H9 (cell line): ENCODE data around the gene XRCC2. TPM values are rescaled to one million over a fixed set of nuclear protein-coding genes. Genes with fewer than 3 reads are reported as not detected.

Experiments
- DNase-seq: peaks from one replicate; pipeline ENCODE4 v3.0.0-alpha.2; 2017
- H2AFZ ChIP-seq: one replicate; pipeline ENCODE4 v1.6.1; 2013; ENCODE audit warnings: mild to moderate bottlenecking, low read length, control low read depth, moderate library complexity
- H2AK5ac ChIP-seq: 2 replicates; pipeline ENCODE4 v1.6.1; 2013; ENCODE audit warnings: low read length, control low read depth, mixed read lengths; ENCODE audit not compliant: insufficient read length
- H2BK120ac ChIP-seq: one replicate; pipeline ENCODE4 v1.6.1; 2013; ENCODE audit warnings: low read depth, mild to moderate bottlenecking, low read length, control low read depth, inconsistent platforms; ENCODE audit not compliant: poor library complexity, severe bottlenecking
- H2BK12ac ChIP-seq: 2 replicates; pipeline ENCODE4 v1.6.1; 2013; ENCODE audit warnings: low read length, control low read depth, mixed read lengths, low read depth; ENCODE audit not compliant: insufficient read length
- H2BK15ac ChIP-seq: 2 replicates; pipeline ENCODE4 v1.6.1; 2013; ENCODE audit warnings: low read depth, low read length, control low read depth
- H2BK20ac ChIP-seq: one replicate; pipeline ENCODE4 v1.6.1; 2013; ENCODE audit warnings: low read depth, mild to moderate bottlenecking, low read length, control low read depth, inconsistent platforms; ENCODE audit not compliant: poor library complexity, severe bottlenecking
- H2BK5ac ChIP-seq: 2 replicates; pipeline ENCODE4 v1.6.1; 2013; ENCODE audit warnings: low read length, control low read depth, mixed read lengths; ENCODE audit not compliant: insufficient read length
- H3K14ac ChIP-seq: 2 replicates; pipeline ENCODE4 v1.6.1; 2013; ENCODE audit warnings: low read length, control low read depth; ENCODE audit not compliant: insufficient read depth
- H3K18ac ChIP-seq: 2 replicates; pipeline ENCODE4 v1.6.1; 2013; ENCODE audit warnings: low read depth, mild to moderate bottlenecking, mixed read lengths, low read length, control low read depth; ENCODE audit not compliant: insufficient read length
- H3K23ac ChIP-seq: 2 replicates; pipeline ENCODE4 v1.6.1; 2013; ENCODE audit warnings: low read length, control low read depth, mixed read lengths, low read depth; ENCODE audit not compliant: insufficient read length
- H3K23me2 ChIP-seq: 2 replicates; pipeline ENCODE4 v1.6.1; 2013; ENCODE audit warnings: low read depth, mild to moderate bottlenecking, mixed read lengths, low read length, control low read depth; ENCODE audit not compliant: insufficient read length, poor library complexity, severe bottlenecking
- H3K27ac ChIP-seq: 2 replicates; pipeline ENCODE4 v1.5.1; 2013; ENCODE audit warnings: low read length, control low read depth, mixed read lengths, low read depth; ENCODE audit not compliant: insufficient read length
- H3K27me3 ChIP-seq: 2 replicates; pipeline ENCODE4 v1.6.1; 2013; ENCODE audit warnings: low read length, control low read depth, inconsistent platforms; ENCODE audit not compliant: insufficient read depth
- H3K4ac ChIP-seq: 2 replicates; pipeline ENCODE4 v1.6.1; 2013; ENCODE audit warnings: low read depth, mild to moderate bottlenecking, control low read depth, inconsistent platforms, low read length, moderate library complexity
- H3K4me1 ChIP-seq: 2 replicates; pipeline ENCODE4 v1.6.1; 2013; ENCODE audit warnings: low read length, control low read depth, inconsistent platforms; ENCODE audit not compliant: insufficient read depth
- H3K4me2 ChIP-seq: 2 replicates; pipeline ENCODE4 v1.6.1; 2013; ENCODE audit warnings: low read length, control low read depth, mixed read lengths; ENCODE audit not compliant: insufficient read length, insufficient read depth
- H3K56ac ChIP-seq: 2 replicates; pipeline ENCODE4 v1.6.1; 2013; ENCODE audit warnings: low read depth, mild to moderate bottlenecking, mixed read lengths, low read length, control low read depth; ENCODE audit not compliant: insufficient read length
- H3K79me1 ChIP-seq: 2 replicates; pipeline ENCODE4 v1.6.1; 2013; ENCODE audit warnings: low read depth, mild to moderate bottlenecking, moderate library complexity, low read length, control low read depth, inconsistent platforms; ENCODE audit not compliant: insufficient read depth, poor library complexity, severe bottlenecking
- H3K79me2 ChIP-seq: 2 replicates; pipeline ENCODE4 v1.6.1; 2013; ENCODE audit warnings: low read length, control low read depth, inconsistent platforms; ENCODE audit not compliant: insufficient read depth
- H3K9ac ChIP-seq: 2 replicates; pipeline ENCODE4 v1.6.1; 2013; ENCODE audit warnings: low read length, control low read depth, mixed read lengths; ENCODE audit not compliant: insufficient read length; ENCODE audit errors: extremely low read depth
- H3K9me3 ChIP-seq: one replicate; pipeline ENCODE4 v1.6.1; 2013; ENCODE audit warnings: low read depth, low read length, inconsistent platforms; ENCODE audit not compliant: control insufficient read depth
- H3T11ph ChIP-seq: one replicate; pipeline ENCODE4 v1.6.1; 2013; ENCODE audit warnings: mild to moderate bottlenecking, low read length, control low read depth, inconsistent platforms
- H4K20me1 ChIP-seq: one replicate; pipeline ENCODE4 v1.6.1; 2013; ENCODE audit not compliant: control insufficient read depth, insufficient read length, insufficient read depth
- H4K5ac ChIP-seq: 2 replicates; pipeline ENCODE4 v1.6.1; 2013; ENCODE audit warnings: low read depth, mild to moderate bottlenecking, mixed read lengths, low read length, control low read depth; ENCODE audit not compliant: insufficient read length
- H4K8ac ChIP-seq: replicated peaks from 2 replicates; pipeline ENCODE4 v1.6.1; 2013; ENCODE audit warnings: low read length, control low read depth, mixed read lengths, low read depth; ENCODE audit not compliant: insufficient read length
- H4K91ac ChIP-seq: 2 replicates; pipeline ENCODE4 v1.6.1; 2013; ENCODE audit warnings: low read depth, mild to moderate bottlenecking, moderate library complexity, mixed read lengths, low read length, control low read depth; ENCODE audit not compliant: insufficient read length
- H3K27ac Mint-ChIP-seq, 3 experiments: 2 replicates in 2 of 3; 3 replicates in 1 of 3; pipeline ENCODE4 v1.8.0; 2020 to 2021; ENCODE audit warnings: mixed read lengths in 3 of 3, mild to moderate bottlenecking in 1 of 3, moderate library complexity in 1 of 3
- H3K27me3 Mint-ChIP-seq: 2 replicates; pipeline ENCODE4 v1.8.0; 2021; ENCODE audit warnings: low read depth, mild to moderate bottlenecking, moderate library complexity, mixed read lengths
- H3K36me3 Mint-ChIP-seq, 3 experiments: 2 replicates in 2 of 3; 3 replicates in 1 of 3; pipeline ENCODE4 v1.8.0; 2020 to 2021; ENCODE audit warnings: low read depth in 3 of 3, mixed read lengths in 3 of 3; ENCODE audit not compliant: insufficient read depth in 1 of 3
- H3K4me1 Mint-ChIP-seq, 2 experiments: 2 replicates each; pipeline ENCODE4 v1.8.0; 2020; ENCODE audit warnings: mixed read lengths in 2 of 2
- H3K4me3 Mint-ChIP-seq, 2 experiments: 2 replicates in 1 of 2; 3 replicates in 1 of 2; pipeline ENCODE4 v1.8.0; 2020 to 2021; ENCODE audit warnings: mild to moderate bottlenecking in 2 of 2, mixed read lengths in 2 of 2, moderate library complexity in 1 of 2
- H3K9me3 Mint-ChIP-seq, 2 experiments: 2 replicates in 1 of 2; 3 replicates in 1 of 2; pipeline ENCODE4 v1.8.0; 2020; ENCODE audit warnings: mild to moderate bottlenecking in 2 of 2, mixed read lengths in 2 of 2, moderate library complexity in 1 of 2
- CTCF ChIP-seq: fragments of 200-600 bp; sonication (generic); conservative IDR thresholded peaks from 3 replicates; pipeline ENCODE4 v1.8.0; 2021; ENCODE audit warnings: antibody characterized with exemption, mild to moderate bottlenecking
- WGBS: extraction: QIAGEN DNeasy Blood & Tissue Kit; methylation state at CpG from one replicate; pipeline ENCODE4 v1.1.7; 2013; ENCODE audit warnings: missing lambda C conversion rate, low lambda C conversion rate, mixed read lengths; ENCODE audit not compliant: insufficient read length; ENCODE audit errors: extremely low coverage; 5-methylcytosine and 5-hydroxymethylcytosine counted together
- total RNA-seq: library from RNA; stranded (reverse); gene quantifications from 2 replicates; pipeline ENCODE4 v1.2.1, GENCODE V29; 2021

XRCC2 gene
- total RNA-seq, 1 experiment from 2014 or later = 22.8 TPM

DNA sequence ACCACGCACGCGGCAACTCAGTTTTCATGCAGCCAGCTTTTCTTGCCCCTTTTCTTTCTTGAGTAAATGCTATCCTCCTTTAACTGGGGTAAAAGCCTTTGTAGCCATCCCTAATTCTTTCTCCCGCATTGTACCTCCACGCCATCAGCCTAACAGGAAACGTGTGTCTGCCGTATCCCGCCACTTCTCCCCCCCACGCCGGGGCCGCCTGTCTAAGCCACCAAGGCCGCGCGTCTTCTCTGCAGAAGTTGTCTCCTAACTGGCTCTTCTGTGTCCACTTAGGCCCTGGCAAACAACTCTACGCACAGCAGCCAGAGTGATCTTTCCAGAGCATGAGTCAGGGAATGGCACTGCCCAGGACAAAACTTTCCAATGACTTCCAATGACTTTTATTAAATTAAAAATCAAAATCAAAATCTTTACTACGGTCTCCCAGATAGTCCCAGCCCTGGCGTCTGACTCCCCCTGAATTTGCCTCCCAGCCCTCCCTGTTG lies 74.6 kb downstream of the XRCC2 start:
- H3K36me3 Mint-ChIP-seq = no peaks in the 10 kb centered on the region
- H3K23me2 ChIP-seq = no peaks in the 10 kb centered on the region
- H3K79me2 ChIP-seq = no peaks in the 10 kb centered on the region
- no peaks in the 10 kb centered on the region for H4K20me1 ChIP-seq
- H3K4me2 ChIP-seq = no peak overlapping the region
- H3K4me1 ChIP-seq = no peaks in the 10 kb centered on the region
- H3K23ac ChIP-seq = no peak overlapping the region
- no peak overlapping the region for H2BK120ac ChIP-seq
- no peak overlapping the region for H3K14ac ChIP-seq
- H4K8ac ChIP-seq = no peak overlapping the region
- no CpG with 5 or more reads among the region's 17 CpGs for WGBS
- no peak overlapping the region for H4K5ac ChIP-seq
- H3K27me3 ChIP-seq = no peaks in the 10 kb centered on the region
- H2BK20ac ChIP-seq = no peak overlapping the region
- H3K9me3 ChIP-seq = no peaks in the 10 kb centered on the region
- H3K4me3 Mint-ChIP-seq = no peak overlapping the region
- no peak overlapping the region for H2BK12ac ChIP-seq
- no peak overlapping the region for H3K18ac ChIP-seq
- no peak for DNase-seq
- H2AFZ ChIP-seq = no peak overlapping the region
- no peak overlapping the region for H2BK15ac ChIP-seq
- no peaks in the 10 kb centered on the region for H3K79me1 ChIP-seq
- no peaks in the 10 kb centered on the region for H3K4me1 Mint-ChIP-seq
- H3K27me3 Mint-ChIP-seq = no peaks in the 10 kb centered on the region
- no peak for TF ChIP-seq CTCF
- H3K4ac ChIP-seq = no peak overlapping the region
- no peak overlapping the region for H3K9ac ChIP-seq
- no peak overlapping the region for H3T11ph ChIP-seq
- no peaks in the 10 kb centered on the region for H3K9me3 Mint-ChIP-seq
- no peak overlapping the region for H3K56ac ChIP-seq
- no peak overlapping the region; a peak in 1 of 7 replicates for H3K27ac Mint-ChIP-seq
- no peak overlapping the region for H3K27ac ChIP-seq
- H2BK5ac ChIP-seq = no peak overlapping the region
- no peak overlapping the region for H2AK5ac ChIP-seq
- no peak overlapping the region for H4K91ac ChIP-seq
